Activated CD8-positive, alpha-beta T cell treated with anti-CD3 and anti-CD28 coated beads for 36 hours (primary cell): ENCODE data around the gene HLA-F. TPM values are rescaled to one million over a fixed set of nuclear protein-coding genes. Genes with fewer than 3 reads are reported as not detected.

ENCODE experiments used
- ATAC-seq: fragments of 200-7000 bp; cut with Tn5 transposase; one replicate; pipeline ENCODE4 v1.10.0; 2021; ENCODE audit warnings: mild to moderate bottlenecking, moderate library complexity
- CTCF ChIA-PET: fragments of 350-600 bp; sonication (Branson Sonifier 250); formaldehyde crosslinking; loops from one replicate; lab custom pipeline; 2021; ENCODE audit warnings: antibody characterized with exemption; lab: Charles Lee
- POLR2A ChIA-PET: fragments of 350-600 bp; sonication (Branson Sonifier 250); formaldehyde crosslinking; loops from one replicate; lab custom pipeline; 2021; ENCODE audit warnings: antibody characterized with exemption; lab: Charles Lee
- DNase-seq: peaks from one replicate; pipeline ENCODE4 v3.0.0-alpha.2; 2020
- H3K27ac Mint-ChIP-seq: one replicate; pipeline ENCODE4 v1.8.0; 2021; ENCODE audit warnings: mild to moderate bottlenecking, mixed read lengths
- H3K27me3 Mint-ChIP-seq: one replicate; pipeline ENCODE4 v1.8.0; 2021; ENCODE audit warnings: mixed read lengths
- H3K36me3 Mint-ChIP-seq: one replicate; pipeline ENCODE4 v1.8.0; 2021; ENCODE audit warnings: low read depth, mixed read lengths
- H3K4me1 Mint-ChIP-seq: one replicate; pipeline ENCODE4 v1.8.0; 2021; ENCODE audit warnings: low read depth, mixed read lengths
- H3K4me3 Mint-ChIP-seq: one replicate; pipeline ENCODE4 v1.8.0; 2021; ENCODE audit warnings: mild to moderate bottlenecking, moderate library complexity, mixed read lengths
- H3K9me3 Mint-ChIP-seq: one replicate; pipeline ENCODE4 v1.8.0; 2021; ENCODE audit warnings: mixed read lengths
- intact Hi-C: fragments of 100-400 bp; cut with micrococcal nuclease; formaldehyde crosslinking; loops from one replicate; pipeline ENCODE4 v1.10.0; 2022
- total RNA-seq, 2 experiments: library from RNA; stranded (reverse); gene quantifications; one replicate each; pipeline ENCODE4 v1.2.3, GENCODE V29; 2021
- TF ChIP-seq, protein P1 (sequence below): fragments of 200-600 bp; IDR thresholded peaks from one replicate; pipeline ENCODE4 v1.8.0; 2022; ENCODE audit warnings: antibody characterized with exemption, mild to moderate bottlenecking

The HLA-F gene
- total RNA-seq, 2 experiments from 2014 or later, result 172 TPM

DNA sequence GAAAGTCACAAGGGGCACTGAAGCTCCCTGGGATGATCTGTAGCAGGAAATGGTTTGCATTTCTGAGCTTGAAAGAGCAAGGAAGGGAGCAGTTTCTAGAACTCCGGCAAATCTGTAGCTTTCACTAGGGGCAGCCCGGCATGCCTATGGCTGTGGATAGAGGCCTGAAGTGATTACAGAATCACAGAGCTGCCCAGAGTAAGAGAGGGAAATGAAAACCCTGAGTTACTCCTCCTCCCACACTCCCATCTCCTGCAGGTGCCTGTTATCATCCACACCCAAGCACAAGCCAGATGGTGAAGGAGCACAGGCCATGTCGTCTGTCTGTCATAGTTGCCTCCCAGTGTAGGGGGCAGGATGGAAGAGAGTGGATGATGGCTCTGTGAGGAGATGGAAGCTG is 37.1 kb downstream of the HLA-F start:
- TF ChIP-seq, protein P1, sequence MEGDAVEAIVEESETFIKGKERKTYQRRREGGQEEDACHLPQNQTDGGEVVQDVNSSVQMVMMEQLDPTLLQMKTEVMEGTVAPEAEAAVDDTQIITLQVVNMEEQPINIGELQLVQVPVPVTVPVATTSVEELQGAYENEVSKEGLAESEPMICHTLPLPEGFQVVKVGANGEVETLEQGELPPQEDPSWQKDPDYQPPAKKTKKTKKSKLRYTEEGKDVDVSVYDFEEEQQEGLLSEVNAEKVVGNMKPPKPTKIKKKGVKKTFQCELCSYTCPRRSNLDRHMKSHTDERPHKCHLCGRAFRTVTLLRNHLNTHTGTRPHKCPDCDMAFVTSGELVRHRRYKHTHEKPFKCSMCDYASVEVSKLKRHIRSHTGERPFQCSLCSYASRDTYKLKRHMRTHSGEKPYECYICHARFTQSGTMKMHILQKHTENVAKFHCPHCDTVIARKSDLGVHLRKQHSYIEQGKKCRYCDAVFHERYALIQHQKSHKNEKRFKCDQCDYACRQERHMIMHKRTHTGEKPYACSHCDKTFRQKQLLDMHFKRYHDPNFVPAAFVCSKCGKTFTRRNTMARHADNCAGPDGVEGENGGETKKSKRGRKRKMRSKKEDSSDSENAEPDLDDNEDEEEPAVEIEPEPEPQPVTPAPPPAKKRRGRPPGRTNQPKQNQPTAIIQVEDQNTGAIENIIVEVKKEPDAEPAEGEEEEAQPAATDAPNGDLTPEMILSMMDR, result no peak
- no peaks in the 10 kb centered on the region for H3K36me3 Mint-ChIP-seq
- no peak overlapping the region for H3K27ac Mint-ChIP-seq
- H3K9me3 Mint-ChIP-seq, result no peaks in the 10 kb centered on the region
- CTCF ChIA-PET, result interaction anchor here (1.1 to 1.4 kb wide), 2 partner anchors 11 to 107 kb away, joined by 3 to 5 read pairs; no protein-coding TSS in a partner anchor
- POLR2A ChIA-PET, result interaction anchor here (1.7 kb wide), 1 partner anchor 13 kb away, joined by 4 read pairs; no protein-coding TSS in a partner anchor
- intact Hi-C loops, result no loop called here
- ATAC-seq (no peak), DNase-seq (no peak)
- H3K4me1 Mint-ChIP-seq, result peaks cover 15% of the 10 kb centered on the region
- no peaks in the 10 kb centered on the region for H3K27me3 Mint-ChIP-seq
- H3K4me3 Mint-ChIP-seq, result no peak overlapping the region

DNA sequence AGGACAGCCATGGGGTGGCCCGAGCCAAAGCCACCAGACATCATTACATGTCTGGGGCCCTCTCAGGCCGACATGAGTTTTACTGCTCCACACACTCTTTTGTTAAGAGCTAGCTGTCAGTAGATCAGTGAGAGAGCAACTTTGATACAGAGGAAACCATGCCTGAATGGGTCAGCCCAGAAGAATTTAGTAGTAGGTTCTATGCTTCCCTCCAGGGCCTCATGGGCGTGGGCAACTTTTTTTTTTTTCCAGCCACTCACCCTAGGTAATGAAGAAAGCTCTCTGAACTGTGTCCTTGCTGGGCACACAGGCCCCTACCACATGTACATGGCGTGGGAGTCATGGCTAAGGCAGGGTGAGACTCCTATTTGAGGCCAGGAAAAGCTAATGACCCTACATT is 38.8 kb downstream of the HLA-F start:
- peaks cover 4% of the 10 kb centered on the region for H3K27me3 Mint-ChIP-seq

DNA sequence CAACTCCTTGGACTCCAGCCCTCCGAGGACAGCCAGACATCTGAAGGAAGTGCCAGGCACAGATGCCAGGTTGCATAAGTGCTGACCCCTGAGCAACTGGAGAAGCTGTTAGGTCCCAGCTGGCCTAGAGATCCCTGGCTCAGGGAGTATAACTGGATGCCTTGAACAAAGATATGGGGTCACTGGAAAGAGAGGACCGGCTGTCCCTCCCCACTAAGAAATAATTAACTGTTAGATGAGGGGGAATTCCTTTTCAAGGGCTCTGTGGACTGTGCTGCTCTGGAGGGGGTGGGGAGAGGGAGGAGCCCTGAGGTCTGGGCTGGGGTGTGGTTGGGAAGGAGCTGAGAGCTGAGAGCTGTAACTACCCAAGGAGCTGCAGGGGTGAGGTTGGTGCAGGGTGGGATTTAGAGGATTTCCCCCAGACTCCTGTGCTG is 39.6 kb downstream of the HLA-F start:
- no peak overlapping the region for H3K4me3 Mint-ChIP-seq

More for the DNA sequence above, 38.8 kb downstream of the HLA-F start:
- ChIA-PET CTCF (interaction anchor here (1.4 to 3.1 kb wide), 4 partner anchors 9 to 369 kb away, joined by 3 to 11 read pairs (median 6); no protein-coding TSS in a partner anchor), POLR2A (interaction anchor here (0.6 to 1.6 kb wide), 3 partner anchors 9 to 1890 kb away, joined by 3 to 4 read pairs (median 3); no protein-coding TSS in a partner anchor)
- Mint-ChIP-seq H3K4me1 (peaks cover 15% of the 10 kb centered on the region), H3K36me3 (no peaks in the 10 kb centered on the region), H3K9me3 (no peaks in the 10 kb centered on the region), H3K27ac (no peak overlapping the region), H3K4me3 (no peak overlapping the region)
- no peak for ATAC-seq
- intact Hi-C loops, result no loop called here
- TF ChIP-seq, protein P1, result no peak
- no peak for DNase-seq

DNA sequence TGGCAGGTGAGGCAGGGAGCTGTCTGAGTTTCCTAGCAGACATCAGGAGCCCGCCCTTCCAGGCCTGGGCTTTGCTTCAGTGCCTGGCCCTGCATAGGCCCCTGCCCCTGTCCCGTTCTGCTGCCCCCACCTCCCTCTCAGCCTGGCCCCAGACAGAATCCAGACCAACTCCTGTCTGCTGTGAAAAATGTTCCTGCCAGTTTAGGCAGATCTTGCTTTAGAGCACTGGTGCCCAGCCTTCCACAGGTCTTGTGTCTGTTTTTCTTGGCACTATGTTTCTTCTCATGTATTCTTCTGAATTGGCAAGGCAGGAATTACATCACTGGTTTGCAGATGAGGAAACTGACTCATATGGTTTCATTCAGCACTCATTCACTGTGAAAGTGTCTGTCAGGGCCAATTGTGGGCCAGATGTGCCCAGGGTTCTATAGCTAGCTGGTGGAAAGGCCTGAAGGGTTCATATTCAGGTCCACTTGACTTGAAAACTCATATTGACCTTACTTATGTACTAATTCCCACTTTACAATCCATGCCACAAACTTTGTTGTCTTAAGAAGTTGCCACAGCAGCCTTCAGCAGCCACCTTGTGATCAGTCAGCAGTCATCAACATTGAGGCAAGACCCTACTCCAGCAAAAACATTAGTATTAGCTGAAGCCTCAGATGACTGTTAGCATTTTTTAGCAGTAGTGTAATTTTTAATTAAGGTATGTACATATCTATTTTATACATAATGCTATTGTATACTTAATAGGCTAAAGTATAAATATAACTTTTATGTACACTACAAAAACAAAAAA is 40.5 kb downstream of the HLA-F start:
- H3K27ac Mint-ChIP-seq, result peak overlapping the region; percentile 39
- peaks cover 15% of the 10 kb centered on the region for H3K4me1 Mint-ChIP-seq
- TF ChIP-seq, protein P1, result no peak
- peaks cover 6% of the 10 kb centered on the region for H3K27me3 Mint-ChIP-seq
- intact Hi-C loops, result no loop called here
- ATAC-seq (peak; percentile 93), DNase-seq (peak; percentile 55)
- ChIA-PET POLR2A (no interaction called here), CTCF (interaction anchor here (1.0 to 3.1 kb wide), 6 partner anchors 11 to 114 kb away, joined by 3 to 11 read pairs (median 4); no protein-coding TSS in a partner anchor)
- no peaks in the 10 kb centered on the region for H3K36me3 Mint-ChIP-seq
- no peak overlapping the region for H3K4me3 Mint-ChIP-seq
- no peaks in the 10 kb centered on the region for H3K9me3 Mint-ChIP-seq

More for the DNA sequence above, 39.6 kb downstream of the HLA-F start:
- TF ChIP-seq, protein P1, result no peak
- Mint-ChIP-seq H3K27me3 (peaks cover 4% of the 10 kb centered on the region), H3K36me3 (no peaks in the 10 kb centered on the region), H3K4me1 (peaks cover 15% of the 10 kb centered on the region), H3K9me3 (no peaks in the 10 kb centered on the region), H3K27ac (no peak overlapping the region)
- DNase-seq, result no peak
- ATAC-seq, result no peak
- intact Hi-C loops, result no loop called here
- POLR2A ChIA-PET, result interaction anchor here (0.6 to 1.6 kb wide), 2 partner anchors 10 to 1889 kb away, joined by 3 read pairs; no protein-coding TSS in a partner anchor
- CTCF ChIA-PET, result interaction anchor here (1.3 to 3.1 kb wide), 4 partner anchors 9 to 109 kb away, joined by 5 to 11 read pairs (median 6); no protein-coding TSS in a partner anchor
